CD8-positive, alpha-beta memory T cell (primary cell): Measurements from ENCODE around the gene ANKRD30A. TPM values are rescaled to one million over a fixed set of nuclear protein-coding genes. Genes with fewer than 3 reads are reported as not detected.
"Not testable (repeated sequence)": the region's sequence is repeated elsewhere in the genome, so short reads cannot be mapped to it uniquely, and the experiment has no call there.

Experiments
- CTCF ChIA-PET: fragments of 350-600 bp; sonication (Branson Sonifier 250); formaldehyde crosslinking; loops from one replicate; lab custom pipeline; 2021; ENCODE audit warnings: antibody characterized with exemption; lab: Charles Lee
- POLR2A ChIA-PET: fragments of 350-600 bp; sonication (Branson Sonifier 250); formaldehyde crosslinking; loops from one replicate; lab custom pipeline; 2021; ENCODE audit warnings: antibody characterized with exemption; lab: Charles Lee
- DNase-seq, 5 donors: peaks; one replicate each; pipeline versions ENCODE4 v3.0.0 to v3.0.0-alpha.2; 2020 to 2022; ENCODE audit warnings: mixed read lengths in 1 of 5
- H3K27ac ChIP-seq: one replicate; pipeline ENCODE4 v1.7.0; 2013; ENCODE audit warnings: low read depth, mild to moderate bottlenecking, low read length, moderate library complexity
- H3K27me3 ChIP-seq: 2 replicates; pipeline ENCODE4 v1.7.0; 2013; ENCODE audit warnings: low read length, mild to moderate bottlenecking; ENCODE audit not compliant: insufficient read depth, poor library complexity, severe bottlenecking
- H3K36me3 ChIP-seq: 2 replicates; pipeline ENCODE4 v1.7.0; 2013; ENCODE audit warnings: mild to moderate bottlenecking, low read length, moderate library complexity; ENCODE audit not compliant: insufficient read depth
- H3K4me1 ChIP-seq: 2 replicates; pipeline ENCODE4 v1.7.0; 2013; ENCODE audit warnings: mild to moderate bottlenecking, low read length, moderate library complexity; ENCODE audit not compliant: insufficient read depth
- H3K4me3 ChIP-seq: 2 replicates; pipeline ENCODE4 v1.7.0; 2013; ENCODE audit warnings: mild to moderate bottlenecking, low read length
- H3K9me3 ChIP-seq: 2 replicates; pipeline ENCODE4 v1.7.0; 2013; ENCODE audit warnings: mild to moderate bottlenecking, low read length
- H3K27ac Mint-ChIP-seq, 8 donors: one replicate each; pipeline ENCODE4 v1.8.0; 2020 to 2021; ENCODE audit warnings: mixed read lengths in 8 of 8, mild to moderate bottlenecking in 6 of 8, inconsistent platforms in 3 of 8, moderate library complexity in 3 of 8
- H3K27me3 Mint-ChIP-seq, 2 donors: one replicate each; pipeline ENCODE4 v1.8.0; 2020 to 2021; ENCODE audit warnings: mixed read lengths in 2 of 2, mild to moderate bottlenecking in 1 of 2, moderate library complexity in 1 of 2
- H3K36me3 Mint-ChIP-seq, 3 donors: one replicate each; pipeline ENCODE4 v1.8.0; 2020 to 2021; ENCODE audit warnings: mixed read lengths in 3 of 3, inconsistent platforms in 1 of 3, mild to moderate bottlenecking in 1 of 3
- H3K4me1 Mint-ChIP-seq, 3 donors: one replicate each; pipeline ENCODE4 v1.8.0; 2020 to 2021; ENCODE audit warnings: mixed read lengths in 3 of 3, inconsistent platforms in 1 of 3, mild to moderate bottlenecking in 1 of 3
- H3K4me3 Mint-ChIP-seq, 7 donors: one replicate each; pipeline ENCODE4 v1.8.0; 2020 to 2021; ENCODE audit warnings: mixed read lengths in 7 of 7, mild to moderate bottlenecking in 6 of 7, moderate library complexity in 4 of 7, inconsistent platforms in 2 of 7
- H3K9me3 Mint-ChIP-seq, 5 donors: one replicate each; pipeline ENCODE4 v1.8.0; 2020 to 2022; ENCODE audit warnings: mixed read lengths in 5 of 5, mild to moderate bottlenecking in 3 of 5, moderate library complexity in 2 of 5, inconsistent platforms in 1 of 5
- polyA plus RNA-seq: library from polyadenylated mRNA; unstranded; fragments of 300-500 nt; fragmentation: Illumina TruSeq; gene quantifications from one replicate; pipeline ENCODE4 v1.2.3, GENCODE V29; 2021
- total RNA-seq, 2 experiments: library from RNA; stranded (reverse); gene quantifications; one replicate each; pipeline ENCODE4 v1.2.3, GENCODE V29; 2021

The ANKRD30A gene
- total and polyA plus RNA-seq, 3 experiments from 2014 or later, result not detected

DNA sequence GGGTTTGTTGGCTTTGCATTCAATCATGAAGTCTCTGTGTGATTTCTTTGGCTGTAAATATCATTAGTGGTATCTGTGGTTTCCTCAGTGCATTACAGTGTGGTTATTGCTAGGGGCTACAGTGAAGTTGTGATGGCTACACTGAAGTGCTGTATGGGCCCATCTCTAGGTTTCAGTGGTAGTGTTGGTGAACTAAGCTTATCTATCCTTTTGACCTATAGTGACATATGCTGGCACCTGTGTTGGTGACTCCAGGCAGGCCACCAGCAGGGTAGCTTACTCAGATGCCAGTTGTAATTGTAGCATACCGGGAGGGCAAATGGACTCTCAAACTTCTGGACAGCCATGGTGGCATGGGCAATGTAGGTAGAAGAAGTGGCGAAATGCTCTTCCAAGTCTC lies 219.0 kb downstream of the ANKRD30A start:
- Histone ChIP-seq H3K36me3 (no peaks in the 10 kb centered on the region), H3K4me1 (no peaks in the 10 kb centered on the region), H3K27me3 (no peaks in the 10 kb centered on the region), H3K4me3 (no peak overlapping the region), H3K27ac (no peak overlapping the region), H3K9me3 (no peaks in the 10 kb centered on the region)
- DNase-seq, result no peak
- no peaks in the 10 kb centered on the region for H3K36me3 Mint-ChIP-seq
- H3K4me1 Mint-ChIP-seq, result no peaks in the 10 kb centered on the region
- ChIA-PET POLR2A (no interaction called here), CTCF (no interaction called here)
- H3K27me3 Mint-ChIP-seq, result no peaks in the 10 kb centered on the region
- H3K27ac Mint-ChIP-seq, result no peak overlapping the region
- H3K4me3 Mint-ChIP-seq, result no peak overlapping the region
- H3K9me3 Mint-ChIP-seq, result peaks cover 7 to 20% (median 16%) of the 10 kb centered on the region in 5 donors

DNA sequence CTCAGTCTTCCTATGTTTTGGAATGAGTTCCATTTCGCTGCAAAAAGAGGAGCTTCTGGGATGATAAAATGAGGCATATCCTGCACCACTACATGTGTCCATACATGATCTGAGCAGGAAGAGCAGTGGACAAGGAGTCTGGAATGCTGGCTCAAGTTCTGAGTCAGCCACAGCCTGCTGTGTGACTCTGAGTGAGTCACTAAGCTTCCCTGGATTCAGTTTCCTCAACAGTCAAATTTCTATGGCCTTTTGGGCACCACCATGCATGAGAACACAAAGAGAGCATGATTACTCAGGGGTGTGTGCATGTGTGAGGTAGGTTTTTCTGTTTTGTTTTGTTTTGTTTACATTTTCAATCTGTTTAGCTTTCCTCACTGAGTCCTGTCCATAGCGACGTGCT lies 254.6 kb downstream of the ANKRD30A start:
- H3K36me3 ChIP-seq, result no peaks in the 10 kb centered on the region
- DNase-seq, result no peak
- H3K9me3 ChIP-seq, result no peaks in the 10 kb centered on the region
- H3K27ac Mint-ChIP-seq, result no peak overlapping the region
- H3K9me3 Mint-ChIP-seq, result peaks cover 10 to 28% (median 15%) of the 10 kb centered on the region in 5 donors
- no peak overlapping the region for H3K27ac ChIP-seq
- no peak overlapping the region for H3K4me3 Mint-ChIP-seq
- CTCF ChIA-PET, result no interaction called here
- H3K36me3 Mint-ChIP-seq, result no peaks in the 10 kb centered on the region
- POLR2A ChIA-PET, result no interaction called here
- no peaks in the 10 kb centered on the region for H3K4me1 Mint-ChIP-seq
- H3K27me3 Mint-ChIP-seq, result no peaks in the 10 kb centered on the region
- no peak overlapping the region for H3K4me3 ChIP-seq
- no peaks in the 10 kb centered on the region for H3K27me3 ChIP-seq
- H3K4me1 ChIP-seq, result no peaks in the 10 kb centered on the region

DNA sequence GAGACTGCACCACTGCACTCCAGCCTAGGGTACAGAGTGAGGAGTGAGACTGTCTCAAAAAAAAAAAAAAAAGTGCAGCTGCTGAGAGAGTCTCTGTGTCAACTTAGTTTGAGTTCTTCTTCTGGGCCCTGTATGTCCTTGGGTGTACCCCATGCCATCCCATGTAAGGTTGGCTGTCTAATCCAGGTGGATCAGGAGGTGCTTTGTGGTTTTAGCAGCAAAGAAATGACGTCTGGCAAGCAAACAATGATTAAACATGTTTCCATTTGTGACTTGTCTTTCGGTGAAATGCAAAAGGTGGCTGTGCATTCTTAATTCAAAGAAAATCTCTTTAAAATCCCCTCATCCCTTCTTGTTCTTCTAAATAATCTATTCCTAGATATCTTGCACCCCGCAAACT lies 255.9 kb downstream of the ANKRD30A start:
- no peaks in the 10 kb centered on the region for H3K27me3 ChIP-seq
- Mint-ChIP-seq H3K36me3 (no peaks in the 10 kb centered on the region), H3K4me1 (no peaks in the 10 kb centered on the region), H3K9me3 (peaks cover 10 to 28% (median 14%) of the 10 kb centered on the region in 5 donors), H3K27ac (no peak overlapping the region), H3K27me3 (no peaks in the 10 kb centered on the region), H3K4me3 (no peak overlapping the region)
- ChIA-PET CTCF (no interaction called here), POLR2A (no interaction called here)
- H3K4me1 ChIP-seq, result no peaks in the 10 kb centered on the region
- H3K4me3 ChIP-seq, result no peak overlapping the region
- no peaks in the 10 kb centered on the region for H3K9me3 ChIP-seq
- no peak for DNase-seq
- no peaks in the 10 kb centered on the region for H3K36me3 ChIP-seq
- no peak overlapping the region for H3K27ac ChIP-seq

DNA sequence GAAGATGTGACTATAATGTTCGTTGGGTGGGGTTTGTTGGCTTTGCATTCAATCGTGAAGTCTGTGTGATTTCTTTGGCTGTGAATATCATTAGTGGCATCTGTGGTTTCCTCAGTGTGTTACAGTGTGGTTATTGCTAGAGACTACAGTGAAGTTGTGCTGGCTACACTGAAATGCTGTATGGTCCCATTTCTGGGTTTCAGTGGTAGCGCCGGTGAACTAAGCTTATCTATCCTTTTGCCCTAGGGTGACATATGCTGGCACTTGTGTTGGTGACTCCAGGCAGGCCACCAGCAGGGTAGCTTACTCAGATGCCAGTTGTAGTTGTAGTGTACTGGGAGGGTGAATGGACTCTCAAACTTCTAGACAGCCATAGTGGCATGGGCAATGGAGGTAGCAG lies 259.5 kb downstream of the ANKRD30A start:
- H3K36me3 ChIP-seq, result no peaks in the 10 kb centered on the region
- POLR2A ChIA-PET, result no interaction called here

GRCh38 chr10:37390926-37391325 lies 265.5 kb downstream of the ANKRD30A start:
- no peaks in the 10 kb centered on the region for H3K27me3 Mint-ChIP-seq
- Histone ChIP-seq H3K9me3 (no peaks in the 10 kb centered on the region), H3K36me3 (no peaks in the 10 kb centered on the region), H3K27me3 (no peaks in the 10 kb centered on the region), H3K4me3 (no peak overlapping the region), H3K27ac (no peak overlapping the region), H3K4me1 (no peaks in the 10 kb centered on the region)
- H3K9me3 Mint-ChIP-seq, result peaks cover 7 to 21% (median 17%) of the 10 kb centered on the region in 5 donors
- H3K4me3 Mint-ChIP-seq, result no peak overlapping the region
- no peak overlapping the region for H3K27ac Mint-ChIP-seq
- ChIA-PET CTCF (no interaction called here), POLR2A (no interaction called here)
- no peaks in the 10 kb centered on the region for H3K4me1 Mint-ChIP-seq
- no peak for DNase-seq
- no peaks in the 10 kb centered on the region for H3K36me3 Mint-ChIP-seq

More for the DNA sequence above, 259.5 kb downstream of the ANKRD30A start:
- H3K4me1 ChIP-seq, result no peaks in the 10 kb centered on the region
- Mint-ChIP-seq H3K4me1 (no peaks in the 10 kb centered on the region), H3K9me3 (peaks cover 12 to 30% (median 19%) of the 10 kb centered on the region in 5 donors), H3K36me3 (no peaks in the 10 kb centered on the region), H3K27ac (no peak overlapping the region), H3K27me3 (no peaks in the 10 kb centered on the region), H3K4me3 (no peak overlapping the region)
- no peaks in the 10 kb centered on the region for H3K9me3 ChIP-seq
- CTCF ChIA-PET, result no interaction called here
- no peak for DNase-seq
- H3K27ac ChIP-seq, result no peak overlapping the region
- no peak overlapping the region for H3K4me3 ChIP-seq
- H3K27me3 ChIP-seq, result no peaks in the 10 kb centered on the region

DNA sequence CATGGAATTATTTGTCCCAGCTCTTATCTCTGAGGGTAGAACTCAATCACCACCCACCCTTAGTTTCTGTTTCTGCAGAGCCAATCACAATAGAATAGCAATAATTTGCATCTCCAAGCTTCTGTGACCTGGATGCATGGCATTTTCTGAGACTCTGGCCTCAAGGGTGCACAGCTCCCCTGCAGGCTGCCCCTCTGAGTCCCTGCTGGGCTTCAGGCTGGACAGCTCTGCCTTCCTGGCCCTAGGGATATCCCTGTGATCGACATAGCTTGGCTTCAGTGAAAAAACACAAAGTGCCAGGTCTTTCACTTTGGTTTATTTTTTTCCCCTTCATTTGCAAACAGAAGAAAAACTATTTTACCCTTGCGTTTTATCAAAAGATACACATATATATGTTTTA lies 275.4 kb downstream of the ANKRD30A start:
- H3K4me1 Mint-ChIP-seq, H3K9me3 ChIP-seq, H3K27me3 Mint-ChIP-seq, H3K27ac Mint-ChIP-seq, H3K4me3 ChIP-seq, H3K36me3 ChIP-seq, H3K4me1 ChIP-seq, H3K27ac ChIP-seq, H3K4me3 Mint-ChIP-seq, H3K36me3 Mint-ChIP-seq, DNase-seq, H3K27me3 ChIP-seq, CTCF ChIA-PET, POLR2A ChIA-PET: not testable (repeated sequence)
- peaks cover 11 to 27% (median 24%) of the 10 kb centered on the region in 5 donors for H3K9me3 Mint-ChIP-seq

DNA sequence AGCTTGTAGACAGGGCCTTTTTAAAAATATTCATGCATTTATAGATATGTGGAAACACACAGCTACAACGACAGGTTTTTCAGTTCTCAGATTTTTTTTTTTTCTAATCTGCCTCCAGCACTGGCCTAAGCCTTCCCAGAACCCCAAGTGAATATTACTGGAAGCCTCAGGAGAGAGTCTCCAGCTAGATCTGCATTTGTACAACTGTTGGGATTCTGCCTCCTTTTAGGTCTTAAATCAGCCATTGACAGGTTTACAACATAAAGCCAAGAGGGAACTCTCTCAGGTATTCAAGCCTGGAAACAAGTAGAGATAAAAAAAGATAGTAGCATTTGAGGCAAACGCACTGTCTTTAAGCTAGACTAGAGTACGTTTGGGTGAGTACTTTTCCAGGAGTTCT lies 275.8 kb downstream of the ANKRD30A start:
- H3K9me3 ChIP-seq, result no peaks in the 10 kb centered on the region
- Mint-ChIP-seq H3K27ac (no peak overlapping the region), H3K27me3 (no peaks in the 10 kb centered on the region), H3K4me3 (no peak overlapping the region), H3K4me1 (no peaks in the 10 kb centered on the region), H3K36me3 (no peaks in the 10 kb centered on the region), H3K9me3 (peaks cover 11 to 27% (median 24%) of the 10 kb centered on the region in 5 donors)
- no peak overlapping the region for H3K4me3 ChIP-seq
- ChIA-PET POLR2A (no interaction called here), CTCF (no interaction called here)
- no peak for DNase-seq
- no peaks in the 10 kb centered on the region for H3K4me1 ChIP-seq
- no peak overlapping the region for H3K27ac ChIP-seq
- H3K36me3 ChIP-seq, result no peaks in the 10 kb centered on the region
- no peaks in the 10 kb centered on the region for H3K27me3 ChIP-seq

GRCh38 chr10:37403776-37404175 lies 278.4 kb downstream of the ANKRD30A start:
- Mint-ChIP-seq H3K27me3 (no peaks in the 10 kb centered on the region), H3K4me3 (no peak overlapping the region), H3K9me3 (peaks cover 15 to 27% (median 22%) of the 10 kb centered on the region in 5 donors), H3K36me3 (no peaks in the 10 kb centered on the region), H3K4me1 (no peaks in the 10 kb centered on the region), H3K27ac (no peak overlapping the region)
- H3K27me3 ChIP-seq, result no peaks in the 10 kb centered on the region
- DNase-seq, result no peak
- H3K36me3 ChIP-seq, result no peaks in the 10 kb centered on the region
- H3K4me3 ChIP-seq, result no peak overlapping the region
- H3K27ac ChIP-seq, result no peak overlapping the region
- H3K4me1 ChIP-seq, result no peaks in the 10 kb centered on the region
- H3K9me3 ChIP-seq, result no peaks in the 10 kb centered on the region
- CTCF ChIA-PET, result no interaction called here
- POLR2A ChIA-PET, result no interaction called here
